CD14-positive monocyte (primary cell): ENCODE measurements around the gene MAP2K4. TPM values are rescaled to one million over a fixed set of nuclear protein-coding genes. Genes with fewer than 3 reads are reported as not detected.

Source experiments
- DNase-seq, 3 donors: peaks; one replicate each; pipeline ENCODE4 v3.0.0-alpha.2; 2011 to 2022
- H2AFZ ChIP-seq: 2 replicates; pipeline ENCODE4 v1.6.0; 2012; ENCODE audit warnings: mild to moderate bottlenecking, low read depth, low read length, inconsistent platforms; ENCODE audit not compliant: insufficient read depth, poor library complexity, severe bottlenecking
- H3K27ac ChIP-seq, 2 donors: 1 replicate in 1 of 2; 2 replicates in 1 of 2; pipeline ENCODE4 v1.5.1; 2012 to 2013; ENCODE audit warnings: low read length in 2 of 2, control low read depth in 1 of 2, inconsistent platforms in 1 of 2, low read depth in 1 of 2, mild to moderate bottlenecking in 1 of 2
- H3K27me3 ChIP-seq, 2 donors: one replicate each; pipeline versions ENCODE4 v1.6.0 to v1.6.1; 2011 to 2013; ENCODE audit warnings: low read length in 2 of 2; ENCODE audit not compliant: control insufficient read depth in 2 of 2, insufficient read depth in 2 of 2
- H3K36me3 ChIP-seq, 2 donors: replicated peaks in 1 of 2; 1 replicate in 1 of 2; 2 replicates in 1 of 2; pipeline versions ENCODE4 v1.5.1 to v1.6.1; 2012 to 2013; ENCODE audit warnings: low read length in 2 of 2, control low read depth in 1 of 2, inconsistent platforms in 1 of 2, mild to moderate bottlenecking in 1 of 2; ENCODE audit not compliant: insufficient read depth in 2 of 2, control insufficient read depth in 1 of 2
- H3K4me1 ChIP-seq, 2 donors: 1 replicate in 1 of 2; 2 replicates in 1 of 2; pipeline versions ENCODE4 v1.5.1 to v1.6.1; 2012 to 2013; ENCODE audit warnings: low read length in 2 of 2, control low read depth in 1 of 2, inconsistent platforms in 1 of 2, mild to moderate bottlenecking in 1 of 2, moderate library complexity in 1 of 2; ENCODE audit not compliant: insufficient read depth in 2 of 2, control insufficient read depth in 1 of 2
- H3K4me2 ChIP-seq: replicated peaks from 2 replicates; pipeline ENCODE3; 2012; ENCODE audit warnings: low read length, moderate library complexity, mild to moderate bottlenecking; ENCODE audit not compliant: poor library complexity, severe bottlenecking; ENCODE audit errors: extremely low read depth
- H3K4me3 ChIP-seq, 3 experiments: fragments of 200-600 bp in 1 of 3; sonication (generic) in 1 of 3; replicated peaks in 1 of 3; 1 replicate in 2 of 3; 2 replicates in 1 of 3; pipeline ENCODE4 v1.5.1; 2011 to 2013; ENCODE audit warnings: low read length in 3 of 3, mild to moderate bottlenecking in 3 of 3, control low read depth in 2 of 3, low read depth in 2 of 3, inconsistent platforms in 1 of 3, moderate library complexity in 1 of 3
- H3K79me2 ChIP-seq: 2 replicates; pipeline ENCODE4 v1.6.0; 2012; ENCODE audit warnings: mild to moderate bottlenecking, control low read depth, inconsistent platforms, low read length, moderate library complexity; ENCODE audit not compliant: insufficient read depth
- H3K9ac ChIP-seq: 2 replicates; pipeline ENCODE4 v1.6.0; 2017; ENCODE audit warnings: low read length, mild to moderate bottlenecking; ENCODE audit not compliant: insufficient read depth, poor library complexity, severe bottlenecking
- H3K9me3 ChIP-seq, 2 donors: replicated peaks in 1 of 2; 1 replicate in 1 of 2; 2 replicates in 1 of 2; pipeline versions ENCODE4 v1.5.1 to v1.6.1; 2012 to 2013; ENCODE audit warnings: low read length in 2 of 2, control low read depth in 1 of 2; ENCODE audit not compliant: control insufficient read depth in 1 of 2, insufficient read depth in 1 of 2
- H4K20me1 ChIP-seq: 2 replicates; pipeline ENCODE4 v1.6.0; 2012; ENCODE audit warnings: mild to moderate bottlenecking, low read length, control low read depth, moderate library complexity; ENCODE audit not compliant: insufficient read depth
- H3K27ac Mint-ChIP-seq, 7 donors: one replicate each; pipeline ENCODE4 v1.8.0; 2020; ENCODE audit warnings: mild to moderate bottlenecking in 7 of 7, mixed read lengths in 7 of 7, moderate library complexity in 6 of 7, inconsistent platforms in 2 of 7
- H3K27me3 Mint-ChIP-seq, 3 donors: one replicate each; pipeline ENCODE4 v1.8.0; 2021 to 2022; ENCODE audit warnings: low read depth in 3 of 3, mild to moderate bottlenecking in 3 of 3, mixed read lengths in 3 of 3, moderate library complexity in 3 of 3, inconsistent platforms in 1 of 3
- H3K36me3 Mint-ChIP-seq, 2 donors: one replicate each; pipeline ENCODE4 v1.8.0; 2020; ENCODE audit warnings: mixed read lengths in 2 of 2, inconsistent platforms in 1 of 2, mild to moderate bottlenecking in 1 of 2
- H3K4me1 Mint-ChIP-seq: one replicate; pipeline ENCODE4 v1.8.0; 2020; ENCODE audit warnings: mild to moderate bottlenecking, mixed read lengths
- H3K4me3 Mint-ChIP-seq, 2 donors: one replicate each; pipeline ENCODE4 v1.8.0; 2020; ENCODE audit warnings: mild to moderate bottlenecking in 2 of 2, mixed read lengths in 2 of 2, moderate library complexity in 1 of 2
- H3K9me3 Mint-ChIP-seq, 7 donors: one replicate each; pipeline ENCODE4 v1.8.0; 2020 to 2022; ENCODE audit warnings: mixed read lengths in 7 of 7, mild to moderate bottlenecking in 6 of 7, moderate library complexity in 6 of 7, inconsistent platforms in 2 of 7
- CTCF ChIP-seq: fragments of 200-600 bp; IDR thresholded peaks from one replicate; pipeline ENCODE4 v1.8.0; 2022; ENCODE audit warnings: antibody characterized with exemption, mild to moderate bottlenecking
- WGBS: methylation state at CpG from one replicate; pipeline ENCODE4 v1.1.5; 2013; ENCODE audit warnings: missing lambda C conversion rate; ENCODE audit not compliant: insufficient coverage; 5-methylcytosine and 5-hydroxymethylcytosine counted together
- intact Hi-C, 2 donors: fragments of 100-400 bp; cut with micrococcal nuclease; formaldehyde crosslinking; loops; one replicate each; pipeline versions ENCODE4 v1.15.0 to v1.15.1; 2023
- polyA plus RNA-seq, 3 donors: library from polyadenylated mRNA; depleted of rRNA in 1 of 3; unstranded in 2 of 3; stranded (reverse) in 1 of 3; fragments of 300-500 nt in 2 of 3; fragments of >200 nt in 1 of 3; fragmentation: Illumina TruSeq in 2 of 3; gene quantifications; 1 replicate in 2 of 3; 2 replicates in 1 of 3; pipeline ENCODE4 v1.2.3, GENCODE V29; 2012 to 2021

Gene MAP2K4
- polyA plus RNA-seq, 3 donors, result 8.1 to 41.8 (median 23.2) TPM

GRCh38 chr17:12136243-12136642, 115.6 kb downstream of the MAP2K4 start:
- no peak overlapping the region for H3K27ac ChIP-seq
- H3K9ac ChIP-seq, result no peak overlapping the region
- no peak overlapping the region for H3K4me3 ChIP-seq
- no peaks in the 10 kb centered on the region for H3K27me3 Mint-ChIP-seq
- peaks cover 54 to 85% of the 10 kb centered on the region in 2 donors for H3K36me3 Mint-ChIP-seq
- H3K4me2 ChIP-seq, result no peak overlapping the region
- H3K4me3 Mint-ChIP-seq, result no peak overlapping the region
- no peak overlapping the region for H3K27ac Mint-ChIP-seq
- no peak for TF ChIP-seq CTCF
- H3K9me3 Mint-ChIP-seq, result peaks cover 6 to 20% (median 12%) of the 10 kb centered on the region in 7 donors
- H4K20me1 ChIP-seq, result no peaks in the 10 kb centered on the region
- no CpG with 5 or more reads among the region's 1 CpG for WGBS
- no peaks in the 10 kb centered on the region for H3K79me2 ChIP-seq
- H3K9me3 ChIP-seq, result peaks cover 0 to 8% of the 10 kb centered on the region in 2 donors
- H3K36me3 ChIP-seq, result peaks cover 35 to 79% of the 10 kb centered on the region in 2 donors
- intact Hi-C loops, result no loop called here
- no peaks in the 10 kb centered on the region for H3K27me3 ChIP-seq
- H2AFZ ChIP-seq, result no peak overlapping the region
- no peak for DNase-seq
- no peaks in the 10 kb centered on the region for H3K4me1 Mint-ChIP-seq
- no peaks in the 10 kb centered on the region for H3K4me1 ChIP-seq

- H3K4me2 ChIP-seq, result no peak overlapping the region
- peaks cover 54 to 85% of the 10 kb centered on the region in 2 donors for H3K36me3 Mint-ChIP-seq
- H2AFZ ChIP-seq, result no peak overlapping the region
- H3K4me3 ChIP-seq, result no peak overlapping the region
- H3K4me3 Mint-ChIP-seq, result no peak overlapping the region
- no peak overlapping the region for H3K27ac ChIP-seq
- no peak for DNase-seq
- H3K27me3 Mint-ChIP-seq, result no peaks in the 10 kb centered on the region
- no peak overlapping the region for H3K27ac Mint-ChIP-seq
- no peaks in the 10 kb centered on the region for H4K20me1 ChIP-seq
- no peak overlapping the region for H3K9ac ChIP-seq
- H3K4me1 Mint-ChIP-seq, result no peaks in the 10 kb centered on the region
- no peak for TF ChIP-seq CTCF
- H3K9me3 Mint-ChIP-seq, result peaks cover 6 to 20% (median 12%) of the 10 kb centered on the region in 7 donors
- no peaks in the 10 kb centered on the region for H3K79me2 ChIP-seq
- intact Hi-C loops, result no loop called here
- peaks cover 39 to 79% of the 10 kb centered on the region in 2 donors for H3K36me3 ChIP-seq
- H3K27me3 ChIP-seq, result no peaks in the 10 kb centered on the region
- H3K4me1 ChIP-seq, result no peaks in the 10 kb centered on the region
- H3K9me3 ChIP-seq, result peaks cover 0 to 8% of the 10 kb centered on the region in 2 donors
Observed at GRCh38 chr17:12136646-12137045, 116.0 kb downstream of the MAP2K4 start.
